ENCODE measurements around the gene PRSS36.
A peak's percentile ranks its signal among the peaks of the same experiment; 100 is the strongest.
"Not testable (repeated sequence)": the region's sequence is repeated elsewhere in the genome, so short reads cannot be mapped to it uniquely, and the experiment has no call there.

Gene PRSS36

GRCh38 chr16:31147574-31147973, 2.3 kb downstream of the PRSS36 start:
- Histone ChIP-seq H3K27me3 (peaks cover 12% of the 10 kb centered on the region), H3K9me3 (no peaks in the 10 kb centered on the region), H3K27ac (no peak overlapping the region), H3K4me3 (ENCODE audit: low read depth in 1 of 2, low read length in 1 of 2) (no peak overlapping the region), H3K36me3 (no peaks in the 10 kb centered on the region), H3K4me1 (ENCODE audit: control insufficient read depth in 1 of 2, insufficient read depth in 1 of 2, low read depth in 1 of 2, low read length in 1 of 2) (peaks cover 9 to 13% of the 10 kb centered on the region in 2 experiments)
- TF ChIP-seq, protein P1, sequence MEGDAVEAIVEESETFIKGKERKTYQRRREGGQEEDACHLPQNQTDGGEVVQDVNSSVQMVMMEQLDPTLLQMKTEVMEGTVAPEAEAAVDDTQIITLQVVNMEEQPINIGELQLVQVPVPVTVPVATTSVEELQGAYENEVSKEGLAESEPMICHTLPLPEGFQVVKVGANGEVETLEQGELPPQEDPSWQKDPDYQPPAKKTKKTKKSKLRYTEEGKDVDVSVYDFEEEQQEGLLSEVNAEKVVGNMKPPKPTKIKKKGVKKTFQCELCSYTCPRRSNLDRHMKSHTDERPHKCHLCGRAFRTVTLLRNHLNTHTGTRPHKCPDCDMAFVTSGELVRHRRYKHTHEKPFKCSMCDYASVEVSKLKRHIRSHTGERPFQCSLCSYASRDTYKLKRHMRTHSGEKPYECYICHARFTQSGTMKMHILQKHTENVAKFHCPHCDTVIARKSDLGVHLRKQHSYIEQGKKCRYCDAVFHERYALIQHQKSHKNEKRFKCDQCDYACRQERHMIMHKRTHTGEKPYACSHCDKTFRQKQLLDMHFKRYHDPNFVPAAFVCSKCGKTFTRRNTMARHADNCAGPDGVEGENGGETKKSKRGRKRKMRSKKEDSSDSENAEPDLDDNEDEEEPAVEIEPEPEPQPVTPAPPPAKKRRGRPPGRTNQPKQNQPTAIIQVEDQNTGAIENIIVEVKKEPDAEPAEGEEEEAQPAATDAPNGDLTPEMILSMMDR (IDR thresholded peaks at IDR 0.05): no peak

DNA sequence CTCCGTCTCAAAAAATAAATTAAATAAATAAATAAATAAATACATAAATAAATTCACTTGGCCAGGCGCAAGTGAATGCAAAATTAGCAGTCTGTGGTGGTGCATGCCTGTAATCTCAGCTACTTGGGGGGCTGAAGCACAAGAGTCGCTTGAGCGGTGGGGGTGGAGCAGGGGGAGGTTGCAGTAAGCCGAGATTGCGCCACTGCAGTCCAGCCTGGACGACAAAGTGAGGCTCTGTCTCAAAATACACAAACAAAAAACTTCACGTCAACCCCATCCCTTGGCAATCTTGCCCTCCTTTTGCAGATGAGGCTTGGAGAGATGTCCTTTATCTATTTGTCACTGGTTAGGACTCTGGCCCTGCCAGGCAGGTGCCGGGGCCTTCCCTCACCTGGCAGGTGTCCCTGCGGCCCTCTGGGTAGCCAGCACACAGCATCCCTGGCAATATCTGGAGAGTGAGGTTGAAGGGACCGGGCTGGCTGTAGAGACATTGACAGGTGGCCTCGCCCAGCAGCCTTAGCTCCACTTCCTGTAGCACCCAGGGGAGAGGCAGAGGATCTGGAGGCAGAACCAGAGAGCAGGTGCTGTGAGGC, 4.4 kb downstream of the PRSS36 start:
- H3K27ac ChIP-seq: no peak overlapping the region

GRCh38 chr16:31144418-31144817, 5.4 kb downstream of the PRSS36 start:
- Histone ChIP-seq H3K4me1 (ENCODE audit: control insufficient read depth in 1 of 2, insufficient read depth in 1 of 2, low read depth in 1 of 2, low read length in 1 of 2) (peaks cover 26 to 31% of the 10 kb centered on the region in 2 experiments), H3K27me3 (peaks cover 12% of the 10 kb centered on the region)
- H3K4me3 ChIP-seq (ENCODE audit: low read depth in 1 of 2, low read length in 1 of 2); H3K36me3 ChIP-seq; H3K27ac ChIP-seq; H3K9me3 ChIP-seq: not testable (repeated sequence)

More for the DNA sequence above, 4.4 kb downstream of the PRSS36 start:
- H3K36me3 ChIP-seq: no peaks in the 10 kb centered on the region
- TF ChIP-seq, protein P1 (IDR thresholded peaks at IDR 0.05): no peak
- H3K9me3 ChIP-seq: no peaks in the 10 kb centered on the region
- H3K27me3 ChIP-seq: peaks cover 12% of the 10 kb centered on the region
- H3K4me3 ChIP-seq (ENCODE audit: low read depth in 1 of 2, low read length in 1 of 2): no peak overlapping the region
- peaks cover 26 to 29% of the 10 kb centered on the region in 2 experiments for H3K4me1 ChIP-seq (ENCODE audit: control insufficient read depth in 1 of 2, insufficient read depth in 1 of 2, low read depth in 1 of 2, low read length in 1 of 2)

- Histone ChIP-seq H3K9me3 (no peaks in the 10 kb centered on the region), H3K27ac (peak overlapping the region; percentile 96), H3K4me1 (ENCODE audit: control insufficient read depth in 1 of 2, insufficient read depth in 1 of 2, low read depth in 1 of 2, low read length in 1 of 2) (peaks cover 26 to 31% of the 10 kb centered on the region in 2 experiments), H3K4me3 (ENCODE audit: low read depth in 1 of 2, low read length in 1 of 2) (no peak overlapping the region), H3K36me3 (no peaks in the 10 kb centered on the region), H3K27me3 (peaks cover 12% of the 10 kb centered on the region)
- TF ChIP-seq, protein P1 (IDR thresholded peaks at IDR 0.05): no peak
Measured at GRCh38 chr16:31143694-31144148, 6.1 kb downstream of the PRSS36 start.

DNA sequence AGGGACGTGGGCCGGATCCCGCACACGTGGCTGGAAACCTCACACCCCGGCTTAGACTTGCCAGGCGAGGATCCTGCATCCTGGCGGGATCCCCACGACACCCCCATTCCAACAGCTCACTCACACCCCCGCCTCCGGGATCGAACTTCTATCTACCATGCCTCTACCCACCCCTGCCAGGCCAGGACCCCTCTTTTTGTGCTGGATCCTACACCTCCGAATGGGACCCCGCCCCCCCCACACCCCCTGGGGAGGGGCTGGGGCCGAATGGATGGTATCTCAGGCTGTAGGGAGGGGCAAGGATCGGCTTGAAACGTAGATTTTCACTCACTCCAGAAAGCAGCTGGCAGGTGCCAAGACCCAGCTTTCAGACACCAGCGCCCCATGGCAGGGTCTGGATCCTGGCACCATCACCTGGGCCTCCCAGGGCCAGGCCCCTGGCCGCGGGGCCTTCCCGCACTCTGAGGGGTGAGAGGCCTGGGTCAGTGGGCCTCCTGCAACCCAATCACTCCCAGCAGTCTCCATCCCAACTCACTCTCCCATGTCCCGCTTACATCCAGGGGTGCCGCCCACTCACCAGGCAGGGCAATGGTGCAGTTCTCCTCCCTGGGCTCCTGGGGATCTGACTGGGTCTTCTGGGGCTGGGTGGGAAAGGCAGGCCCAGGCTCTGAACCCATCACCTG, 6.7 kb downstream of the PRSS36 start:
- Histone ChIP-seq H3K27me3 (peaks cover 6% of the 10 kb centered on the region), H3K27ac (peak overlapping the region; percentile 96), H3K4me1 (ENCODE audit: control insufficient read depth in 1 of 2, insufficient read depth in 1 of 2, low read depth in 1 of 2, low read length in 1 of 2) (peaks cover 26 to 31% of the 10 kb centered on the region in 2 experiments), H3K4me3 (ENCODE audit: low read depth in 1 of 2, low read length in 1 of 2) (peak overlapping the region; percentile 68 to 69), H3K9me3 (no peaks in the 10 kb centered on the region), H3K36me3 (no peaks in the 10 kb centered on the region)
- TF ChIP-seq, protein P1 (IDR thresholded peaks at IDR 0.05): no peak
